Dedifferentiated amniotic fluid mesenchymal stem cell (primary cell): ENCODE results near the gene RHBDD3.
A peak's percentile ranks its signal among the peaks of the same experiment; 100 is the strongest.

Source experiments
- DNase-seq: peaks from one replicate; pipeline ENCODE4 v3.0.0-alpha.2; 2016; ENCODE audit errors: extremely low spot score

RHBDD3 gene

DNA sequence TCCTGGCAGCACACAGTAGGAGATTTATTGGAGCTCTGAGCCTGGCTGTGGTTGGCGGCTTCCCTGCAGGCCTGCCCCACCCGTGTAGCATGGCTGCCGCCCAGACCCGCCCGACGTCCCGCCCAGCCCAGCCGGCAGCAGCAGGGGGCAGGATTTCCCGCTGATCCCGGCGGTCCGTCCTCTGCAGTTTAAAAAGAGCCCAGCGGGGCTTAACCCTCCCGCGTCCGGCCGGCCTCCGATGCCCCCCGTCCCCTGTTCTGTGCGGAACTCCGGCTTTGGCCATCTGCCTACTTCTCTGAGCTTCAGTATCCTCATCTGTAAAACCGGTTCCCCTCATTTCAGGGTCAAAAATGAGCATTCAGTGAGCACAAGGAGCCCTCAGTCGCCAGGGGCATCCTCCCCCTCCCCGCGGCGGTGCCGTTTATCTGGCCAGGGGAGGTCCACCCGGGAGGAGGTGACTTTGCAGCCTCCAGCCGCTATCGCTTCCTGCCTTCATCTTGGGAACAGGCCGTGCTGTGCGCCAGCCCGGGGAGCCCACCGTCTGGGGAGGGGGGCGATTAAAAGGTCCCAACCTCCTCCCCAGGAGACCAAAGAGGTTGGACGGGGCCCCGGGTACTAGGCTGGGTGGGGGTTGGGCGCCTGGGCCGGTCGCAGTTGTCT lies 38.5 kb upstream of the RHBDD3 start, which contains the start of gene GAS2L1:
GAS2L1 (plus strand) TSS at position 476 of the 660 bp plus-strand sequence. CDS start 1,456 bp downstream, outside the sequence.
- peak; percentile 68 for DNase-seq

DNA sequence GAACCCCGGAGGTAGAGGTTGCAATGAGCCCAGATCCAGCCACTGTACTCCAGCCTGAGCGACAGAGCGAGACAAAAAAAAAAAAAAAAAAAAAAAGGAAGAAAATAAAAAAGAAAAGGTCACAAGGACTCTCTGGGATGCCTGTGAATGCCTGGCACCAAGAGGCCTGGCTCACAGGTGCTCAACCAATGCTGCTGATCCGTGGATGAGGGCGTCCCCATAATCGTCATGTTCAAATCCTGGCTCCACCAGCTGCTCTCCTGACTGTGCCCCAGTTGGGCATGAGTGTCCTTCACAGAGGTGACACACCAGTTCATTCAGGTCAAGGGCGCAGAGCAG lies 38.0 kb upstream of the RHBDD3 start:
- DNase-seq: no peak

DNA sequence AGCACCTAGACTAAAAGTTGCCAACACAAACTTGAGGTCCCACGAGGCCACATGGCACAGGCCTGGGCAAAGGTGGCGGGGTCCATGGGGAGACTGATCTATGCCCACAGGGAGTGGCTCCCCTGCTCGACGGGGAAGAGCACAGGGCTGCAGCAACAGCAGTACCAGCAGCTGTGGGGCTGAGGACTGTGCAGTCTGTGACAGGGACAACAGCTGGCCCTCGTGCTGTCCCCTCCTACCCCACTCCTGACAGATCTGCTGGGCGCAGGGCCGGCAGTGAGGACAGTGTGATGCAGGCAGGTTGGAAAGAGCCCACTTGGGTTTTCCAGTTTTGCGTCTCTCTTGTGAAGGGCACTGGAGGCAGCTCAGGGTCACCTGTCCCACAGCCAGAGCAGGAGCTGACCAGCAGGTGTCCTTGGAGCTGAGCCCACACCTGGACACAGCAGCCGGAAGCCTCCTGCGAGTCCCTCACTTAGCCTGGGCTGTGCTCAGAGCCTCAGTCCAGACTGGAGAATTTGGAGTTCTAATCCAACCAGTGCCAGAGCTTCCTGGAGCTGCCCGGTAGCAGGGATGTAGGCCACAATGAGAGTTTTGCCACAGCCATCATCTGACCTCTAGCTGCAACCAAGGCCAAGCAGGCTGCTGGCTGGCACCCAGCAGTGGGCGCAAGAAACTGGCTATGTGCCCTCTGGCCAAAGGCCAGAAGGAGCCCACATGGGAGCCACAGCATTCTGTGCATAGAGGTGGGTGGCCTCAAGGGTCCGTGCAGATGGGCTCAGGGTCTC lies 35.1 kb upstream of the RHBDD3 start:
- DNase-seq: no peak

DNA sequence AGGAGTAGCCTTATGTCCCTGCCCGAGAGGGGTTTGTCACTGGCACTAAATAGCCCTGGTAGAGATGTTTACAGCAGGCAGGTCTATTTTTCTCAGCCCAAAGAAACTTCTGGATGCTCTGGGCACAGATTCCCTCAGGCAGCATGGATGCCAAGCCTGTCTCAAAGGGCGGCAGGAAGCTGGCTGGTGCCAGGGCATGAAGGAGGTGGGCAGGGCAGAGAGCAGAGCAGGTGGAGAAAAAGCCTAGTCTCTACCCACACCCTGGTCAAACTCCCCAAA lies 34.6 kb upstream of the RHBDD3 start:
- DNase-seq: no peak

DNA sequence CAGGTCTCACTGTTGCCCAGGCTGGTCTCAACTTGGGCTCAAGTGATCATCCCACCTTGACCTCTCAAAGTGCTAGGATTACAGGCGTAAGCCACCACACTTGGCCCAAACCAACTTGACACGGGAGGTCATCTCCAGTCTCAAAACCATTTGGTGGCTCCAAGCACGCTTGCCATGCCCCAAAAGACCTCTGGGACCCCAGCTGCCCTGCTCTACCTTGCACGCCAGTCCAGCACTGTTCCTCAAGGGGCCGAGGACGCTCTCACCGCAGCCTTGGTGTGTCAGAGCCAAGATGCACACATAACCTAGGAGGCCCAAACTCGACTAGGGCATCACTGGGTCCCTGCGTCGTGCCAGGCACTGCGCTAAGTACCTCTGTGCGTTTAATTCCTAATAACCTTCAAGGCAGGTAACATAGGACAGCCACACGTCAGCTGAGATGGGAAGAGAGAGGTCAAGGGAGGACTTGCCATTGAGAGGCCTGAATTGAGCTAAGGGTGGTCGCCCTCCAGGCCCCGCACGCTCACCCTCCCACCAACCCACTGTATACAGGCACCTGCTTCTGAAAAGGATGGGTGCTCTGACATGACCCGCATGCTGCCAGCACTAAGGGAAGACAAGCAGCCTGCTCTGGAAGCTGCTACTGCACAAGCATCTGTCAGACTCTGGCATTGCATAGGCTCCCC lies 34.1 kb upstream of the RHBDD3 start:
- DNase-seq: no peak

DNA sequence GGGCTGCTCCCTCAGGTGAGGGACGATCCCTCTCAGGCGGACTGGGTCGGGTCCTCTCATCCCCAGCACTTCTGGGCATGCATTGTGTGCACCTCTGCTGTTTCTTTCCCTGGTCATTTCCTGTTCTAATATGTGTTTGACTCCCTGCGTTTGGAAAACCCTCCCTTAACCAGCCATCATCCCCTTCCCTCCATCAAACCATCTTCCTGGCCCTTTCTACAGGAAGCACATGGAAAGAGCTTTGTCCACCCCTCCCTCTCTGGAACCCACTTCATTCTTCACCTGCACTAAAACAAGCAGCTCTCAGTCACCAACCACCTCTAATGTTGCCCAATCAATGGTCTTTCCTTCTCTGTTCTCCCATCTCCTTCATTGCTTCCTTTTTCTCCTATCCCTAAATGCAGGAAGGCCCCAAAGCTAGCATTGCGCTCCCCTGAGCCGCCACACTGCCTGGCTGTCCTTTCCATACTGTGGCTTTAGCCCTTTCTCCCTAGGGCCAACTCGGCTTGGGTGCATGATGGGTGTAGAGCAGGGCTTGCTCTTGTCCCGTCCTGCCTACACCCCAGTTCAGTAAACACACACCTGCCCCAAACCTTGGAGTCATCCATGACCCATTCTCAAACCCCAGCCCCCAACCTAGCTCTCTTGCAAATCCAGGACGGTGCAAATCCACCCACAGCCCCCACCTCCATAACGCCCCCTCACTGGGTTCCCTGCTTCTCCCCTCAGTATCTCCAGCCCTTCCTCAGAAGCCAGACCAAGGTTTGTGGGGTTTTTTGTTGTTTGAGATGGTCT lies 33.2 kb upstream of the RHBDD3 start:
- DNase-seq: no peak

DNA sequence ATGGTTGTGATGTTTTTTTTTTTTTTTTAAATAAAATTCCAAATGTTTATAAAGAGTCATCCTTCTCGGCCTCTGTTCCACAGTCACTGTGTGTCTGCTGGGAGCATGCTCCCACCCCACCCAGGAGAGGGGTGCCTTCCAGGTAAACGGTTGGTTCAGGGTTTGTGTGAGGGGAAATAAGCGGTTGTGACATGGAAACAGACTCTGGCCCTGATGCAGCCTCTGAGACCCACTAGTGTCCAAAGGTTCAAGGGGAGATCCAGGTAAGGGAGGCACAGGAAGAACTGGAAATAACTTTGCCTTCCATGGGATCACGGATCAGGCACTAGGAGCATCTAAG lies 32.7 kb upstream of the RHBDD3 start:
- DNase-seq: no peak

DNA sequence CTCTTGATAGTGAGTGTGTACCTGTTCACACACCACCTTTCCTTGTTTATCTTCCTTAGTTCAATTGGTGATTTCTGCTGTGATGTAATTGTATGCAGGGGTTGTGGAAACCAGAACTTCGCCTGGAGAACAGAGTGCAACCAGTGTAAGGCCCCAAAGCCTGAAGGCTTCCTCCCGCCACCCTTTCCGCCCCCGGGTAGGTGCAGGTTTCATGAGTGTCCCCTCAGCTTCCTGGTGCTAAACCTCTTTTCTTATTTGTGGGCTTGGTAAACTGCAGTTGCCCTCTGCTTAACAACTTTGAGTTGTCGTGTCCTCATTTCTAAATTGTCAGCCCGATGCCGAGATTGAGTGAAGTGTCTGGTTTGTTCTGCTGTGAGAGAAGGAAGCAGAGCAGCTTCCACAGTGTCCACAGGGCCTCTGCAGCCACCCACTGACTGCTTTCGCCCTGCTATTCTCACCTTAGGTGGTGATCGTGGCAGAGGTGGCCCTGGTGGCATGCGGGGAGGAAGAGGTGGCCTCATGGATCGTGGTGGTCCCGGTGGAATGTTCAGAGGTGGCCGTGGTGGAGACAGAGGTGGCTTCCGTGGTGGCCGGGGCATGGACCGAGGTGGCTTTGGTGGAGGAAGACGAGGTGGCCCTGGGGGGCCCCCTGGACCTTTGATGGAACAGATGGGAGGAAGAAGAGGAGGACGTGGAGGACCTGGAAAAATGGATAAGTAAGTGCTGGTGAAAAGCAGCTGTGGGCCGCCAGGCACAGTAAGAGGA lies 31.5 kb upstream of the RHBDD3 start:
- DNase-seq: no peak

DNA sequence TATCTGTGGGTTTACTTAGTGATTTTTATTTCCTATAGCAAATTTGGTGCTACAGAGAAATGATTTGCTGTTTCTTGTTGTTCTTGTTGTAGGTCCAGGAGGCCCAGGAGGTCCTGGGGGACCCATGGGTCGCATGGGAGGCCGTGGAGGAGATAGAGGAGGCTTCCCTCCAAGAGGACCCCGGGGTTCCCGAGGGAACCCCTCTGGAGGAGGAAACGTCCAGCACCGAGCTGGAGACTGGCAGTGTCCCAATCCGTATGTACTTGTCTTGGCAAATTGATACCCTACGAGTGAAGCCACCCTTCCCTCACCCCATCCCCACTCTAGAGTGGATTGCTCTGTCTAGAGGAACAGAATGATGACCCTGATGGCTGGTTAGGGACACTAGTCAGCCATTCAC lies 30.9 kb upstream of the RHBDD3 start:
- no peak for DNase-seq

DNA sequence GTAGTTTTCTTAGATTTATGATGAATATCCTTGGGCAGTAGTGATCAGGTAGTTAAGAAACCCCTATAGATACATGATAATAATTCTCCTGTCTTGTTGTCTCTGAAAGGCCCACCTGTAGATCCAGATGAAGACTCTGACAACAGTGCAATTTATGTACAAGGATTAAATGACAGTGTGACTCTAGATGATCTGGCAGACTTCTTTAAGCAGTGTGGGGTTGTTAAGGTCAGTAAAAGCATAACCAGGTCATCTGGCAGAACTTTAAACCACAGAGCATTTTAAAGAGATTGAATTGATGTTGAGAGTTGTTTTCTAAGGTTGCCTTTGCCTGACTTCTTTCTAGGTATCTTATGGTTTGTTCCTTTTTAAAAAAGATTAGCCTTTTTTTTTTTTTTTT lies 24.6 kb upstream of the RHBDD3 start:
- DNase-seq: no peak

DNA sequence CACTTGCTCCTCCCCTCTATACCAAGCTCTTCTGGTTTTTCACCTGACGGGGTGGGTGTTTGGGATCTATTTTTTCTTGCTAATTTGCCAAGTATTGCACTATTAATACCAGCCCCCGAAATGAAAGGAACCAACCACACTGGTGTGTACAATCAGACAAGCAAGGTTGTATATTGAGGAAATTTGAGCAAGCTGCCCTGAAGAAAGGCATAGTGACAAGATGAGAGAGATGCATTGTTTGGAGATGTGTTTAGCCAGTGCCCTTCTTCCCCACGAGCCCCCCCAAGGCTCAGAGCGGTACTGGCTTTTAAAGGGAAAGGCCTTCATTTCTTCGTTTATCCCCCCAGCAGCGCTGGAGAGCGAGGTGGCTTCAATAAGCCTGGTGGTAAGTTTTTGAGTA lies 23.4 kb upstream of the RHBDD3 start:
- no peak for DNase-seq

DNA sequence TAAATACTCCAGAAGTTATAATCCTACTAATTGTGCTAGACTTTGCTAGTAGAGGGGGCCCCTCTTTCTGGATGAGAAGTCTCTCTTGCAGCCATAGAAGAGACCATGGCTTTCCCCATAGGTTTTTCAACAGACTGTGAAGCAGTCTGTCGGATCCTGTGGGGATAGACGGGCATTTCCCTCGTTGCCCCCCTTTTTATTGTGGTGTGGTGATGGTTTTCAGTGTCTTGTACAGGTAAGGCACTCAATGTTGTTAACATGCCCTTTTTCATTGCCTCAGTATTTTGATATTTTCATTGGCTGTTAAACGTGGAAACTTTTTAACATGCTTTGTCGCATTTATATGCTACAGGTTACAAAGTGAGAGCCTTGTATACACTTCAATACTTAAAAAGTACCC lies 22.3 kb upstream of the RHBDD3 start:
- DNase-seq: no peak

DNA sequence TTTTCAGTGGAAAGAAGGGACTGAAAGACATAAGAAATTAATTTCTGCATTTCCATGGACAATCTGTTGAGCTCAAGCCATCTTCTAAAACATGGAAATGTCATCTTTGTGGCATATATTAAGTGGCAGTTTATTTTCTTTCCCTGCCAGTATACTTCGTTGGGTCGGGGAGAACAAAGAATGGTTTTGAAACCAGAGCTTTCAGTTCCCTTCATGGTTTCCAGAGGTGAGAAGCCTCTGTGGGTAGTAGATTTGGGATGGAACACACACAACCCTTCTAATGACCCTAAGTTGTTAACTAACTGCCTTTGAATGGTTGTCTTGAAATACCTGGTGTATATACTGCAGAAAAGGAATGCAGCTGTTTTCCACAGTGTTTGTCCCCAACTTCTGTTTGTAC lies 21.1 kb upstream of the RHBDD3 start:
- DNase-seq: no peak

DNA sequence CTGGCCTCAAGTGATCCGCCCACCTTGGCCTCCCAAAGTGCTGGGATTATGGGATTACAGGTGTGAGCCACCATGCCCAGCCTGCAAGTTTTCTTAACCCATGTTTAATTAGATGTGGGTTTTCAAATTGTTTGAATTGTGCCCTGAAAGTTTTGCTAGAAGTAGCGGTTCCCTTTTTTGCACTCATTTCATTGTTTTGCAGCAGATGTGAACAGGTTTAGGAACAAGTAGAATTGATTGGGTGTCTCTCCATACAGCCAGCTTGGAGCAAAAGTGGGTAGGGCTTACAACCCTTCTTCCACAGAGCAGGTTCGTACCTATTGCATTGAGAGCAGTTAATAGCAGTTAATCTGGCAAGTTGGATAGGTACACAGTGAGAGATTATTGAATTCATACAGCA lies 16.4 kb upstream of the RHBDD3 start:
- DNase-seq: no peak

DNA sequence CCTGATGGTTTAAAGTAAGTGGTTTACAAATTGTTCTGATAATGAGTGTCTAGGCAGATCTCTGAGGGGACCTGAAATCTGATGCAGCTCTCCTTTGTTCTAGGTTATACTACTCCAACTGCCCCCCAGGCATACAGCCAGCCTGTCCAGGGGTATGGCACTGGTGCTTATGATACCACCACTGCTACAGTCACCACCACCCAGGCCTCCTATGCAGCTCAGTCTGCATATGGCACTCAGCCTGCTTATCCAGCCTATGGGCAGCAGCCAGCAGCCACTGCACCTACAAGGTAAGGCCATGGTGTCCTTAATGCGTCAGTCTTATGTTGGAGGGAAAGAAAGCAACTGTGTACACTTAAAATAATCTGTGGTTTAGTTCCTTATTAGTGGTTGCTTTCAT lies 10.1 kb upstream of the RHBDD3 start:
- DNase-seq: no peak

DNA sequence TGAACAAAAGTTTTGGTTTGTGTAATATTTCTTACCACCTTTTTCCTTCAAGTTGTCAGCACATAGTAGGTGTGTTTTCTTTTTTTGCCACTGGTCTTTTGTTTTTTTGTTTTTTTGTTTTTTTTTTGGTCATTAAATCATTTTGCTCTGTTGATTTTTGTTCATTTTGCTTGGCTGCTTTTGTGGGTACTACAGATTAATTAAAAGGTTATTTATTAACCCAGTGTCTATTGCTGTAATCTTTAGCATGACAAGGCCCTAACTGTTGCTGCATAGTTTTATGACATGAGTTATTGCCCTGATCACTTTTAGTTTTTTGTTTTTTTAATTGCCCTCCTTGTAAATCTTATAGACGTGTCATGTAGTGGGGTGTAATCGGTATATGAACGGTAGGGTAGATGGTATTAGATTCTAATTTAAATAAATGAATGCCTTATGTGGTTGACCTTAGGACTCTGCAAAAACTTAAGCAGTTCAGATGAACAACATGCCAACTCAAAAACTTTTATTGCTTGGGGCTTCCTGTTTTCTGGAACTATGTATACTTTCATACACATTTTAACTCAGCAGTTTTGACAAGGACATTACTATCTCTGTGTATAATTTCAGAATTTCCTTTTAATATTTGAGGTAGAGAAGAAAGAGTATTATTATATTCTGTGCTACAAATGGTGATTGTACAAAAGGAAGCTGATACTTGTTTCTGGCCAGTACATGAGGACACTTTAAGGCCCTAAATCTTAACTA lies 8.2 kb upstream of the RHBDD3 start:
- DNase-seq: no peak

DNA sequence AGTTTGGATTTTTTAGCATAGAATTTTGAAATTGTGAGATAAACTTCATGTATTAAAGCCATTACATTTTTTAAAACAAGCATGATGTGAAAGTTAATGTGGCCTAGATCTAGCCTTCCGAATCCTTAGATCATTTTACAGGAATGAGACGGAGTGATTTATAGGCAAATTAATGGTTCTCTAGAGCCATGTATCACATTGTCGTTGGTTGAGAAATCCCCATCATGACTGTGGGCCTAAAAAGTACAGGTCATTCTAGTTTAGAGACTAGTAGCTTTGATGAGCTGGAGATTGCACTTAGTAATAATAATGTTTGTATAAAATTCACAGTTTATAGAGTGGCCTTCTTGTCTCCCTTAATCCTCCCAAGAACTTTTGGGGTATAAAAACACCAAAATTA lies 7.4 kb upstream of the RHBDD3 start:
- DNase-seq: no peak

DNA sequence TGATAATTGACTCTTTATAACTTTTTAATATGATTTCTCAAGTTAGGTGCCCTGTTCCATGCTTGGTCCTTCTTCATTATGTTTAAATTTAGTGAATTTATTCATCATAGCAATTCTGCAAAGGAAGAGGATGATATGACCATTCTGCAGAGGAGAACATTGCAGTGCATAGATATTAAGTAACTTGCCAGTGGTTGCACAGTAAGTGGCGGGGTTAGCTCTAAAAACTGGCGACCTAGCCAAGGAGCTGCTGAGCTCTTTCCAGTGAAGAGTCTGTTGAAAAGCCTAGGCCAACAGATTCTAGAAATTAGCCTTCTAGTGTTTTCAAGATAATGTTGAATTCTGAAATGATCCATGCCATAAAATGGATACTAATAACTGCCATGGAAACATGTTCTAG lies 4.8 kb upstream of the RHBDD3 start:
- DNase-seq: no peak

DNA sequence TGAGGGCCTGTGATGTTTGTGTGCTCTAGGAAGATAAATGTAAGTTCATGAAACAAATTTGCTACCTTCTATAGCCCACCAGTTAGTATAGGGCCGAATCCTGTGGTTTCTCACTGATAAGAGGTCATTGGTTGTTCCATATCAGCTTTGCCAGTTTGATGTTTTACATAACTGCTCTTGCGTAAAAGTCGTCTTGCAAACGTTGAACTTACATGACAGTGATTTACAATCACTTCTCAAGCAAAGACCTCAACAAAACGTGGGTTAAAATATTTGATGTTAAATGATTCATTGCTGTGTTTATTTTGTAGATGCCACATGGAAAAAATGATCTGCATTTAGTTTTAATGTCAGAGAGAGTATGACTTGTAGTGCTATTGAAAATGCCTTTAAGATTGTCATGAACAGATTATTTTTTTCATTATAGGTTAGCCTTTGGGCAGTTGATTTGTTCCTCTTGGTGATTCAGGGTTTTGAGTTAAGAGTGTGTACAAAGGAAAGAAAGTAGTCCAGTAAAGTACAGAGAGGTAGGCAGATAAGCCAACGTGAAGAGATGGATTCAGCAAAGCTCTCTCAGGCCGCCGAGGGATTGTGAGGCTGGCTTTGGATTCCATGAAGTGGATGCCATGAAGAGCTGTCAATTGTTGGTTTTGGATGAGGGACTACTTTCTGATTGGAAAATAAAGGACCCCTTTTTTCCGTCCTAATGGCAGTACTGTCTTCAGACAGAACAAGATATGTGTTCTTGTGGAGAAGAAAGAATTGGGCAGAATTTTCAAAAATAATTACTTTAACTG lies 2.9 kb upstream of the RHBDD3 start:
- peak; percentile 26 for DNase-seq

DNA sequence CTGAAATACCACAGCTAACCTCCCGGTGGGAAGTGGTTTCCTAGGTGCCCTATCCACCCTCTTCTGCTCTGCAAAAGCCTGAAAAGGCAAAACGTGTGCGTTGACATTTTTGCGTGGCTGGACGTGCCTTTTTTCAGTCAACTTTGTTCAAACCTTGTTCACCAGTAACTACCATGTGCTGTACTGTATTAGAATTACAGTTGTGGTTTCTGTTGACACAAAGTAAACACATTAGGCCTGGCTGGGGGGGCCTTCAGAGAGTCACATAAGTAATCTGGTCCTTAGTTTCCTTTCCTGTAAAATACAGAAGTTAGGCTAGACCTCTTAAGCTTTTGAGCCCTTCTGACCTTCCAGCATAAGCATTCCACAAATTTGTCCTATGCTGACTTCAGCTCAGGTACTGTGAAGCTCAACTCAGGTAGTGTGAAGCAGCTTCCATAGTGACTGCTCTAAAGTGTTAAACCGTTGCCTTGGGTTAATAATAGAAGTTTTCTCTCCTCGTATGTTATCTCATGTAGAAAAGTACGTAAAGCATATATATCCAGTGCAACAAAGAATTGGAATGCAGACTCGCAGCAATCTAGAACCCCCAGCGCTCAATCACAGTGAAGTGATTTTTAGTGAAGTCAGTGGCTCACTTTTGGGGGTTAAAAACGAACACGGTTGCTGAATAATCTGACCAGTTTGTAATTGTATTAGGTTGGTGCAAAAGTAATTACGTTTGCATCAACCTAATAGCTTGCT lies 2.1 kb upstream of the RHBDD3 start:
- no peak for DNase-seq
